Measurements from ENCODE around the gene BAZ1A. TPM values are rescaled to one million over a fixed set of nuclear protein-coding genes. Genes with fewer than 3 reads are reported as not detected.
"Not testable (repeated sequence)": the region's sequence is repeated elsewhere in the genome, so short reads cannot be mapped to it uniquely, and the experiment has no call there.

Gene BAZ1A
- total RNA-seq, 1 experiment from 2014 or later, result 27.2 TPM

- H3K4me3 ChIP-seq (ENCODE audit: low read depth in 2 of 2, low read length in 2 of 2), result no peak overlapping the region
- TF ChIP-seq TCF7L2 (IDR thresholded peaks at IDR 0.05; ENCODE audit: low read depth, low read length) (no peak), SIN3A (IDR thresholded peaks at IDR 0.05; ENCODE audit: borderline replicate concordance, insufficient read depth, low read depth, low read length) (no peak), REST (IDR thresholded peaks at IDR 0.05; ENCODE audit: insufficient read depth in 1 of 2, low read depth in 2 of 2, low read length in 1 of 2) (no peak), POLR2AphosphoS5 (IDR thresholded peaks at IDR 0.05; ENCODE audit: low read depth, low read length) (no peak), CTCF (IDR thresholded peaks at IDR 0.05) (no peak)
- ChIA-PET CTCF (interaction anchor here (0.6 to 0.7 kb wide), 2 partner anchors 18 to 34 kb away, joined by 3 to 4 read pairs; no protein-coding TSS in a partner anchor), POLR2A (no interaction called here)
- ATAC-seq, result no peak
- no peaks in the 10 kb centered on the region for H3K27me3 ChIP-seq (ENCODE audit: control insufficient read depth, insufficient read depth, low read length)
- H3K4me1 ChIP-seq (ENCODE audit: control insufficient read depth, insufficient read depth, low read length), result no peaks in the 10 kb centered on the region
- no peak for DNase-seq (ENCODE audit: low read depth, low spot score)
- in situ Hi-C loops (cut with HindIII; ENCODE audit: low pct_unique_long_range_greater_than_20kb, low sequenced_read_pairs), result no loop called here
- intact Hi-C loops (cut with micrococcal nuclease; ENCODE audit: unreplicated experiment), result no loop called here
- H3K27ac ChIP-seq (ENCODE audit: low read length), result no peak overlapping the region
- H3K9me3 ChIP-seq (ENCODE audit: control insufficient read depth, insufficient read depth, low read depth, low read length), result no peaks in the 10 kb centered on the region
- no peaks in the 10 kb centered on the region for H3K36me3 ChIP-seq (ENCODE audit: control insufficient read depth, insufficient read depth, low read length)
- no TSS peak for BruUV-seq (replicated peaks)
Measured at GRCh38 chr14:34742270-34743115, 132.7 kb downstream of the BAZ1A start.

GRCh38 chr14:34741840-34742239 lies 133.3 kb downstream of the BAZ1A start:
- no peaks in the 10 kb centered on the region for H3K9me3 ChIP-seq (ENCODE audit: control insufficient read depth, insufficient read depth, low read depth, low read length)
- ATAC-seq (no peak), DNase-seq (ENCODE audit: low read depth, low spot score) (no peak)
- no peaks in the 10 kb centered on the region for H3K36me3 ChIP-seq (ENCODE audit: control insufficient read depth, insufficient read depth, low read length)
- ChIA-PET CTCF (interaction anchor here (0.6 kb wide), 1 partner anchor 33 kb away, joined by 4 read pairs; no protein-coding TSS in a partner anchor), POLR2A (no interaction called here)
- no peaks in the 10 kb centered on the region for H3K4me1 ChIP-seq (ENCODE audit: control insufficient read depth, insufficient read depth, low read length)
- intact Hi-C loops (cut with micrococcal nuclease; ENCODE audit: unreplicated experiment) (no loop called here), in situ Hi-C loops (cut with HindIII; ENCODE audit: low pct_unique_long_range_greater_than_20kb, low sequenced_read_pairs) (no loop called here)
- H3K4me3 ChIP-seq (ENCODE audit: low read depth in 2 of 2, low read length in 2 of 2), result no peak overlapping the region
- no peak overlapping the region for H3K27ac ChIP-seq (ENCODE audit: low read length)
- no TSS peak for BruUV-seq (replicated peaks)
- no peaks in the 10 kb centered on the region for H3K27me3 ChIP-seq (ENCODE audit: control insufficient read depth, insufficient read depth, low read length)
- TF ChIP-seq REST (IDR thresholded peaks at IDR 0.05; ENCODE audit: insufficient read depth in 1 of 2, low read depth in 2 of 2, low read length in 1 of 2) (no peak), TCF7L2 (IDR thresholded peaks at IDR 0.05; ENCODE audit: low read depth, low read length) (no peak), POLR2AphosphoS5 (IDR thresholded peaks at IDR 0.05; ENCODE audit: low read depth, low read length) (no peak), CTCF (IDR thresholded peaks at IDR 0.05) (no peak), SIN3A (IDR thresholded peaks at IDR 0.05; ENCODE audit: borderline replicate concordance, insufficient read depth, low read depth, low read length) (no peak)

- H3K27ac ChIP-seq (ENCODE audit: low read length); H3K9me3 ChIP-seq (ENCODE audit: control insufficient read depth, insufficient read depth, low read depth, low read length); intact Hi-C loops (cut with micrococcal nuclease; ENCODE audit: unreplicated experiment); CTCF ChIA-PET; H3K4me3 ChIP-seq (ENCODE audit: low read depth in 2 of 2, low read length in 2 of 2); POLR2A ChIA-PET; in situ Hi-C loops (cut with HindIII; ENCODE audit: low pct_unique_long_range_greater_than_20kb, low sequenced_read_pairs); H3K36me3 ChIP-seq (ENCODE audit: control insufficient read depth, insufficient read depth, low read length); DNase-seq (ENCODE audit: low read depth, low spot score); BruUV-seq (replicated peaks); H3K27me3 ChIP-seq (ENCODE audit: control insufficient read depth, insufficient read depth, low read length); ATAC-seq; H3K4me1 ChIP-seq (ENCODE audit: control insufficient read depth, insufficient read depth, low read length): not testable (repeated sequence)
Measured at GRCh38 chr14:34740139-34740538, 135.0 kb downstream of the BAZ1A start.

Data from Panc1 (cell line).